HG03159 (cell line): ENCODE data around the gene USP20.

ENCODE experiments used
- ATAC-seq: cut with Tn5 transposase; IDR thresholded peaks from one replicate; pipeline ENCODE4 v1.9.1; 2021; ENCODE audit warnings: mild to moderate bottlenecking, moderate library complexity; ENCODE audit not compliant: unreplicated experiment

USP20 gene

DNA sequence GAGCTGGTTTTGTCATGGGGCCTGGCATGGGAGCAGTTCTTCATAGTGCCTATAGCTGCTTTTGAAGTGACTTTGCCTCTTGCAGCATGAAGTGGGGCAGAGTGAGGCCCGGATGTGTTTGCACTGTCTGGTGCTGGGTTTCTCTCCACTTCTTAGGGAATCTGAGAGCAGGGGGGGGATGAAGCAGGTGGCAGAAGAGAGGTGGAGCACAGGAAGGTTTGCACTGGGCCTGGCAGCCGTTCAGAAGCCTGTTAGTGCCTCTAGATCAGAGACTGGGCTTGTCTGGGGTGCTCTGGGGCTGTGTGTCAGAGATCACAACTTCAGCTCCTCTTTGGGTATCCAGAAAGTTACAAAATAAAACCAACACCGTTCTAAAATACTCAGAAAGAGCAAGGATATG is 18.4 kb downstream of the USP20 start:
- ATAC-seq: no peak

DNA sequence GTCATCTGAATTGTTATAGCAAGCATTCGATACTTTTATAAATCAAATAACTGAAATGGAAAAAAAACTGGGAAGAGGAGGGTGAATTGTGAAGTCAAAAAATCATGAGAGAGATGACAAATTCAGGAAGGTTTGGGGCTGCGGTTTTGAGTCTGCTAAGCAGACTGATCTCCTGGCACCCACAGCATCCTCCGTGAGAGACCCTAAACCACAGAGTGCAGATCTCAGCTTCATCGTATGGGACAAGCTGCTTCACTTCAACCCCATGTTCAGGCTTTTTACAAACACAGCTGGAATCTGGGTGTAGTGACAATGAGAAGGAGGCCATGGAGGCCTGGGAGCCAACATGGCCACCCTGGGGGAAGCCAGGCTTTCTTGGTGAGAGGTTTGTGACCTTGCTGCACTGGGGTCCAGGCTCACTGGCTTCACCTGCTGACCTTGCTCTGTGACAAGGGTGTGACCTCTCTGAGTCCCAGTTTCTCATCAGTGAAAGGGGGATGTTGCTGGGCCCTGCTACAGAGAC is 19.4 kb downstream of the USP20 start:
- no peak for ATAC-seq

DNA sequence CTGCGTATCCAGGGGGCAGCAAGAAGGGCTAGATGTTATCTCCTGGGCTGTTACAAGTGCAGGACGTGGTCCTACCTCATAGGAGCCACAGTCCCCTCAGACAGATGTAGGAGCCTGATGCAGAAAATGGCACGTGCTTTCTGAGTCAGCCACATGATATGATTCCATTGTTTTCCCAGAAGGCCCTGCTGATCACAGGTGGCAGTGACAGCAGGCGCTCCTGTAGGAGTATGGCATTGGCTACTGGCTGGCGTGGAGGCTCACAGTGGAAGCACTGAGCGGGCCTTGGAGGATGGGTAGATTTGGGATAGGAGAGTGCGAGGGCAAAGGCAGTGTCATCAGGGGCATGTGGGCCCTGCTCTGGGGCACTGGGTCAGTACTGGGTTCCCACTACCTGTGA is 21.9 kb downstream of the USP20 start:
- no peak for ATAC-seq

DNA sequence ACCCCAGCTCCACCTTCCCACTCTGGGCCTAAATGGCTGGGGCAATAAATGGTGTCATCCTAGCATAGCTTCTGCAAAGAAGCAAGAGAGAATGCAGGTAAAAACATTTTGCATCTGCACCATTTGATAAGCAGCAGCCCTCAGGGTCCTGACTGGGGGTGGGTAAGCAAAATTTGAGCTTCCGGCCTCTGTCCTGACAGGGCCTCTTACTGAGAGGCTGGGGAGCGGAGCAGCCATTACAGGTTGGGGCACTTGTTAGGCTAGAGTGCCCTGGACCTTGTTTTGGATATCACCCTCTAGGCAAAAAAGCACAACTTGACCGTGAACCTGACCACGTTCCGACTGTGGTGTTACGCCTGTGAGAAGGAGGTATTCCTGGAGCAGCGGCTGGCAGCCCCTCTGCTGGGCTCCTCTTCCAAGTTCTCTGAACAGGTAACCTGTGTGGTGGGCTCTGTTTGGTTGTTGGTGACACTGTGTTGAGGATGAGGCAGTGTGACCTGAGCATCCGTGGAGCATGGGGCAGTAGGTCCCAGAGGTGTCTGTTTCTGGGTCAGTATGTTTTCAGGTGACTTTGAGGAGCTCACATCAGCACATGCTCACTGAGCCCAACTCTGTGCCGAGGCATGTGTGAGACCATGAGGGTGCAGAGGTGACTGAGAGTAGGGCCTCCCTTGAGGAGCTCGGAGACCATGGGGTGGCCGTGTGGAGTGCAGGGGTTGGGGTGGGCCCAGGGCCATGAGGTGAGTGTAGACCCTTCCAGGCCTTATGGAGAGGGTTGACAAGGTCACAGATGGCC is 23.1 kb downstream of the USP20 start:
- ATAC-seq: no peak

DNA sequence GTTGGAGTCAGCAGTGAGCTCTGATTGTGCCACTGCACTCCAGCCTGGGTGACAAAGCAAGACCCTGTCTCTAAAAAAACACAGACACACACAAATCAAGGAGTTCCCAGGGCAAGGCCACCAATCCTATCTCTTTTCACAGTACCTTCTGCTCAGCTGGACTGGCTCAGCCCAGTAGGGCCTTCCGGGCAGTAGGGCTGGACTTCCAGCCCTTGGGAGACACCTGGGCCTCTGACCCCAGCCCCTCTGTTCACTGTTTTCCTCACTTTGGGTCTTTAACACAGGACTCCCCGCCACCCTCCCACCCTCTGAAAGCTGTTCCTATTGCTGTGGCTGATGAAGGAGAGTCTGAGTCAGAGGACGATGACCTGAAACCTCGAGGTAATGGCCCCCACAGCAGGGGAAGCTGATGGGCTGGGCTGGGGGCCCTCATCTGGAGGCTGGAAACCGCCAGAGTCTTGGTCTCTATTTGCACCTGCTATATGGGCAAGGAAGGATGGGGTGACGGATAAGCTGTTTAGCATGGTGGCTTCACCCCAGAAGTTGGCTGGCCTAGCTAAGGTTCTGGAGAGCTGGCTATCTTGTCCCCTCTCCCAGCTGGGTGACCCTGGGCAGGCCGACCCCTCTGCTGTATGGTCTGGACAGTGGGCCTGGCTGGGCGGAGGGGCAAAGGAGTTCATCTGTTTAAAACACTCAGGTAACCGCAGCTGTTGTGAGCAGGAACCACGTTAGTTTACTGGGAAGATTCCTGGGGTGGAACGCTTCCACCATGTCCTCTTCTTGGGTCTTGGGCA is 25.6 kb downstream of the USP20 start:
- ATAC-seq: no peak

DNA sequence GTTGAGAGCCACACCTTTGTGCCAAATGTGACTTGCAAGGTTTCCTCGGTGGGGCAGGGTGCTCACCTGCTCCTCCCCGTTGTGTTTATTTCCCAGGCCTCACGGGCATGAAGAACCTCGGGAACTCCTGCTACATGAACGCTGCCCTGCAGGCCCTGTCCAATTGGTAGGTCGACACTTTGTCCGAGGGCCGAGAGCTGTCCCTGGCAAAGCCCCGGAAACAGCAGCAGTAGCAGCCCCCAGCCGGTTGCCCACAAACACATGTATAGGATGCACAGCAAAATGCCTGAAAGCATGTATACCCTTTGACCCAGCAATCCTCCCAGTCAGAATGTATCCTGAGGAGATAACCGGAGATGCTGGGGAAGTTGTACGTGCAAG is 26.2 kb downstream of the USP20 start:
- ATAC-seq: no peak

DNA sequence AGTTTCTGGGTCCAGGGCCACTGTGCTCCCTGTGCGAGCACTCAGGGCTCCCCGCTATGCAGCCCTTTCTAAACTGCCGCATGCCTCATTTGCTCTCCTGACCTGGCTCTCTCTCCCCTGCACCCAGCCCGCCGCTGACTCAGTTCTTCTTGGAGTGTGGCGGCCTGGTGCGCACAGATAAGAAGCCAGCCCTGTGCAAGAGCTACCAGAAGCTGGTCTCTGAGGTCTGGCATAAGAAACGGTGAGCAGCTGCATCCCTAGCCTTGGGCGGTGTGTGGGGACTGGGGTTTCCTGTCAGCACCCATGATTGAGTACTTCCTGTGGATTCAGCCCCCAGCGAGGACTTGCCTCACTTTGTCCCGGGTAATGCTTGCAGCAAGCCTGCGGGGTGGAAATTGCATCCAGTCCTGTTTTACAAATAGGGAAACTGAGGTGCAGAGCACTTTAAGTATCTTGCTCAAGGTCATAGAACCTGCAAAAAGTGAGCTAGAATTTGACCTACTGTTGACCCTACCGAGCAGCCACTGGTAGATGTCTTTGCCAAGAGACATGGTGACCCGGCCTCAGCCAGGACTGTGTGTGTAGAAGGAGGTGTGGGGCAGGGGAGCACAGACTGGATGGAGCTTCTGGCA is 27.9 kb downstream of the USP20 start:
- ATAC-seq: no peak

DNA sequence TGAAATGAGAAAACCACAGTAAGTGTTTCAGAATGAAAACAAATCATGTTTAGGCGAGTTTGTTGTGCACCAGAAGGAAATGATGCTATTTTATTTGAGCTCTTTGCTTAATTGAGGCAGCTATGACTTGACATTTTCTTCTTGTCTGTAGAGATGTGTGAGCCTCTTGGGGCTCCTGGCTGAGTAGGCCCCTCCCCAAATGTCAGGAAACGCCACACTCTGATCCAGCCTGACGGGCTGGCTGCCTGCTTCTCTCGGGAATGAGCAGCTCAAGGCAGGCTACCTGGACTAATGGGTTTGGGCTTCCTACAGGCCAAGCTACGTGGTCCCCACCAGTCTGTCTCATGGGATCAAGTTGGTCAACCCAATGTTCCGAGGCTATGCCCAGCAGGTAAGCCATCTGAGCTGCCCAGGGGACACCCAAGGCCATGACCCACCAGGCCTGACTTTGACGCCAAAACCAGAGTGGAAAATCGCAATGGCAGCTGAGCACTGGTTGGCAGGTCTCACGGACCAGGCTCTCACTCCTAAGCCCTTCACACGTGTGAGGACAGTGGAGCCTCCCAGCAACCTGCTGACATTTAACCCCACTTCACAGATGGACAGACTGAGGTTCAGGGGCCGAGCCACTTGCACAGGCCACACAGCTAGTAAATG is 29.9 kb downstream of the USP20 start:
- ATAC-seq: no peak

DNA sequence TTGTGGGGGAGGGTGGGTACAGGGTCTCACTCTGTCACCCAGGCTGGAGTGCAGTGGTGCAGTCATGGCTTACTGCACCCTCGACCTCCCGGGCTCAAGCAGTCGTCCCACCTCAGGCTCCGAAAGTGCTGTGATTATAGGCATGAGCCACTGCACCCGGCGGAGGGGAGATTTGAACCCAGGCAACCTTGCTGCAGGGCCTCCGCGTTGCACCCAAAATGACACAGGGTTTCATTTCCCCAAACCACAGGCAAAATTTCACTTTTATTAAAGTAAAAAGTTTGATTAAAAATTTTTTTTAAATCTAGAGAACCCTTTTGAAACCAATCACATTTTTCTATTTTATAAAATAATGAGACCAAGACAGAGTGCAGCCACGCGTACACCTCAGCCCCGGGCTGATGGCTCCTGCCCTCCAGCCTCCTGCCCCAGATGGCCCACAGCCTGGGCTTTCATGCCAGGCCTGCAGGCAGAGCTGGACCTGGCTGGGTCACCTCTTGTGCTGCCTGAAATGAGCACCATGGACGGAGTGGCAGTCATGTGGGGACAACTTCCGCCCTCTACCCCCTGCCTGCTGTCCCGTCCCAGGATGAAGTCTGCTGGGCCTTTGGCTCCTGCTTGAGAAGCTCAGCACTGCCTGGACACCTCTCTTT is 30.5 kb downstream of the USP20 start:
- no peak for ATAC-seq

DNA sequence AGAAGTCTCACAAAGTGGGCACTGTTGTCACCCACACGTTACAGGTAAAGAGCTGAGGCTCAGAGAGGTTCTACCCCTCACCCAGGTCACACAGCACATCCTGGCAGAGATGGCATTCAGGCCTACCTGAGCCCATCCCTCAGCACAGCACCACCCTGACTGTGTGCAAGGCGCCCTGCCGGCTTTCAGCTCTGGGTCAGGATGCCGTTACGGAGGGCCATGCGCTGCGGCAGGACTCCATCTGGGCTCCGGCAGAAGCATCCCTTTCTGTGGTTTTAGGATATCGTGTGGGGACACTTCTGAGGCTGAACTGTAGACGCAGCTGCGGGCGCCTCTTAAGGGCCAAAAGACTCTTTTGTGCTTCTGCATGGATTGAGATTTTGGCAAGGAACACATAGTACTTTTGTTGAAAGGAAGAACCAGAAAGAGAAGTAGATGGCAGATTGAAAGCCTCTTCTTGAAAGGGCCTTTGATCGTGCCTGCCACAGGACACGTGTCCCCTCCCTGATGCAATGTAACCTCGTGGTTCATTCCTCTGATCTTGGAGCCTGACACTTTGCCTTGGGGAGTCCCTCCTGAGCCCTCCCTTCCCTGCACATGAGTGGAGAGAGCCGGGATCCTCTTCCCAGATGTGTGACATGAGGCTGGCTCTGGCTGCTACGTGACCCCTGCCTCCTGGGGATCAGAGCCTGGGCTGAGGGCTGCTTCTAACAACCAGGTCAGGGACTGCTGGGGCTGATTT is 31.3 kb downstream of the USP20 start:
- ATAC-seq: no peak

DNA sequence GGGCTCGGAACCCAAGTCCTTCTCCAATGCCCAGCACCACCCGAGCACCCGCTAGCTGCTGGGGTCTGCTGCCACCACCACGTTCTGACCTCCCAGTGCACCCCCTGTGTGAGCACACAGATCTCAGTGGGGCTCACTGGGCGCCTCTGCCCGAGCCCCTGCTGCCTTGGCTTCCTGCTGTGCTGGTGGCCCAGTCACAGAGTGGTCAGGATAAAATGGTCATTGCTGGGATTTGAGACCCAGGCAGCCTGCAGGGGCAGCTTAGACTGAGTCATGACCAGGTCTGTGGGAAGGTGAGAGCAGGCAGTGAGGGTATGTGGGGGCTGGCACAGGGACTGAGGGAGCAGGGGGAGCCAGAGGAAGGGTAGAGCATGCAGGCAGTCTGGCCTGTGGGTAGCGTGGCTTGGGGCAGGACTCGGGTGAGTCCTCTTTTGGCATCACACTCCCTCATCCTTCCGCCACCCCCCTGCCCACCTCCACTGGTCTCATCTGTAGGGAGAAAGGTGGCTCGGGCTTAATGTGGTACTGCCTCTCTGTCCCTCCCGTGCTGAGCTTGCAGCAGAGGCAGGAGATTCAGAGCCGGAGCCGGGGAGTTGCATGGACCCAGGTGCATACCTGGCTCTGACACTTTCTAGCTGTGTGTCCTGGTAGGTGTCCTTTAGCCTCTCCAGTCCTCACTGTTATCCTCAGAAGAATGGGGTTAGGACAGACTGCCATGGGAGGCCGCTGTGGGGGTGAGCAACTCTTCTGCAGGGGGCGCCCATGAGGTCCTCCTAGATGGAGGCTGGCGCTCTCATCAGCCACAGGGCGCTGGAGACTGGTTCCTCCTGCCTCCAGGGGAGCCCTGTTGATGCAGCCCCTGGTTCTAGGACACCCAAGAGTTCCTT is 32.1 kb downstream of the USP20 start:
- ATAC-seq: no peak

DNA sequence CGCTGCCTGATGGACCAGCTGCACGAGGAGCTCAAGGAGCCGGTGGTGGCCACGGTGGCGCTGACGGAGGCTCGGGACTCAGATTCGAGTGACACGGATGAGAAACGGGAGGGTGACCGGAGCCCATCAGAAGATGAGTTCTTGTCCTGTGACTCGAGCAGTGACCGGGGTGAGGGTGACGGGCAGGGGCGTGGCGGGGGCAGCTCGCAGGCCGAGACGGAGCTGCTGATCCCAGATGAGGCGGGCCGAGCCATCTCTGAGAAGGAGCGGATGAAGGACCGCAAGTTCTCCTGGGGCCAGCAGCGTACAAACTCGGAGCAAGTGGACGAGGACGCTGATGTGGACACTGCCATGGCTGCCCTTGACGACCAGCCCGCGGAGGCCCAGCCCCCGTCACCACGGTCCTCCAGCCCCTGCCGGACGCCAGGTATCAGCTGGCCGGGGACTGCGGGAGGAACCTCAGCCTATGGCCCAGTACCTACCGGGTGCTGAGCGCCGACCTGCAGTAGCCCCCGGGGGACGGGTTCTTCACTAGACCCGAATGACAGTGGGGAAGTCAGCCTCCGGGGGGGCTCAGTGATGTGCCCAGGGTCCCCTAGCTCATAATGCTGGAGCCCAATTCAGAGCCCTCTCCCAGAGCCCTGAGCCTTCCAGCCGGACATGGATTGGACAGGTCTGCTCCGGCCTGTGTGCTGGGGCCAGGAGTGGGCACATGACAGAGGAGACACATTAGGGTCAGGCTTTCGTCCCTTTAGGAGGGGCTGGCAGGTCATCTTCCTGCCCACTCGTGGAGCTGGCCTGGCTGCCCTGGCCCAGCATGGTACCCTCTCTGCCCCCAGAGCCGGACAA is 33.0 kb downstream of the USP20 start:
- no peak for ATAC-seq

DNA sequence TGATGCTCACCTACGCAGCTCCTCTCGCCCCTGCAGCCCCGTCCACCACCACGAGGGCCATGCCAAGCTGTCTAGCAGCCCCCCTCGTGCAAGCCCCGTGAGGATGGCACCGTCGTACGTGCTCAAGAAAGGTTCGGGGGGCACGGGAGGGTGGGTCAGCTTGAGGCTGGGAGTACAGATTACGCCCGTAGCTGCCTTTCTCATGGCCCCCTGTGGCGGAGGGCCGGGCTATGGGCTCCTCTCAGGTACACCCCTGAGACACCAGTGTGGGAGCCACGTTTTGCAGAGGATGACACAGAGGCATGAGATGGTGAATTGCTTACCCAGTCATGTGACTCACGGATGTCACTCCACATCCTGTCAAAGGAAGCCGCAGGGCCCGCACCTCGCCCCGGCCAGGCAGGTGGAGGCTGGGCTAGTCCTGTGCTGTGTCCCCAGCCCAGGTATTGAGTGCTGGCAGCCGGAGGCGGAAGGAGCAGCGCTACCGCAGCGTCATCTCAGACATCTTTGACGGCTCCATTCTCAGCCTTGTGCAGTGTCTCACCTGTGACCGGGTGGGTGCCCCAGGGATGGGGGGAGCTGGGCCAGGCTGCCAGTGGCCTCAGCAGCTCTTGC is 33.7 kb downstream of the USP20 start:
- no peak for ATAC-seq

DNA sequence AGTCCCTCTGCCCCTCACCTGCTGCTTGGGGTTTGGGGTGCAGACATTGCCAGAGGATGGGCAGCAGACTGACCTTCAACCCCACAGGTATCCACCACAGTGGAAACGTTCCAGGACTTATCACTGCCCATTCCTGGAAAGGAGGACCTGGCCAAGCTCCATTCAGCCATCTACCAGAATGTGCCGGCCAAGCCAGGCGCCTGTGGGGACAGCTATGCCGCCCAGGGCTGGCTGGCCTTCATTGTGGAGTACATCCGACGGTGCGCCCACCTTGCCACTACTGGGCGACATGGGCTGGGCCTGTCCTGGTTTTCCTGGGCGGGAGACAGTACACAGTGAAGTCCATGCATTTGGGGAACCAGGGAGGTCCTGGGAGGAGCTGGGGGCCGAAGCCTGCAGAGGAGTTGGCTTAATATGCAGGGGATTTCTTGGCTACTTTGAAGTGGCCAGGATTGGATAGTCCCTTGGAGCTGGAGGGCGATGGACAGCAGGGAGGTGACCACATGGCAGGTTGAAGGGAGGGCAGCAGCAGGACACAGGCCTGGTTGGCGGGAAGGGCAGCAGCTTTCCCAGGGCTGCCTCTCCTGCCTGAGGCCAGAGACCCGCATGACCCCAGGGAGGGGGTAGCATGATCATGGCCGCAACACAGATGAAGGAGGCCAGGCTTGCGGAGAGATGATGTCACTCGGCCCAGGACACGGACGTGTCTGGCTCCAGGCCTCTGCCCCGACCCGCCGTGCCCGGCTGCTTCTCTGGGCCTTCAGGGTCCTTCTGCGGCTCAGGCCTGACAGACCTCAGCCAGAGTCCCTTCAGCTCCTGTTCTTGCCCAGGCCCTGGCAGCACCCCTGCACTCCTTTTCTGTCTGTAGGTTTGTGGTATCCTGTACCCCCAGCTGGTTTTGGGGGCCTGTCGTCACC is 34.6 kb downstream of the USP20 start:
- ATAC-seq: no peak

DNA sequence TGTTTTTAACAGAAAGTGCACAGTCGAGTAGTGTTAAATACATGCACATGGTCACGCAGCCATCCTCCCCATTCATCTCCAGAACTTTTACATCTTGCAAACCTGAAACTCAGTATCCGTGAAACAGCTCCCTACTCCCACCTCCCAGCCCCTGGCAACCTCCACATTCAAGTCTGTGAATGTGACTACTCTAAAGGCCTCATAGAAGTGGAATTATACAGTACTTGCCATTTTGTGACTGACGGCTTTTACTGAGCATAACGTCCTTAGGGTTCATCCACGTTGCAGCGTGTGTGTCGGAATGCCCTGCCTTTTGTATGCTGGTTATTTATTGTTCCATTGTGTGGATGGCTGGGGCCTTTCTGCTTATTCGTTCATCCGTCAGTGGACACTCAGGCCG is 35.8 kb downstream of the USP20 start:
- no peak for ATAC-seq

DNA sequence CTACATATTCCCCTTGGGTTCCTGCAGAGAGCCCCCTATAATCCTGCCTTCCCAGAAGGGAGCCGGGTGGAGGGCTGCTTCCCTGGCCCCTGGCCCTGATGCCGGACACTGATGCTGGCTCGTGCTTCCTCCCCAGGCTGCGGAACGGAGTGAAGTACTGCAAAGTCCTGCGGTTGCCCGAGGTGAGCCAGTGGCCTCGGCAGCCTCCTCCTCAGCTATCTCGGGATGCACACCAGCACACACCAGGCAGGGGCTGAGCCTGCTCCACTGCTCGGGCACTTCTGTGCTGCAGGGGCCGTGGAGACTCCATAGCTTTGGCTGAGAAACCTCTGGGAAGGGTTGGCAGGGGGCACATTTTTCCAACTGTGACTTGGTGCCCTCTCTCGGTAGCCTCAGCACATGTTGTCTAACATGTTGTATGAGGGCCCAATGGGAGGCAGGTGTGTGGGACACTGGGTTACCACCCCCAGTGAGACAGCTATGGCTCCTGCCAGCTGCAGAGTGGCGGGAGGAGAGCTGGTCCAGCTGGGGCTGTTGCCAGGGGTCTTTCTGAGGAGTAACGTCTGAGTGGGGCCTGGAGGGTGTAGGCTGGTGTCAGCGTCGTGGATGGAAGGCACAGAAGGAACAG is 38.4 kb downstream of the USP20 start:
- ATAC-seq: no peak
